AG10803 (cell line): Measurements from ENCODE around the gene DHTKD1.

ENCODE experiments used
- DNase-seq: peaks from one replicate; pipeline ENCODE4 v3.0.0; 2010; ENCODE audit warnings: low read depth
- H3K4me3 ChIP-seq: 2 replicates; pipeline ENCODE4 v1.5.1; 2011; ENCODE audit warnings: mild to moderate bottlenecking, low read length, control low read depth
- CTCF ChIP-seq: conservative IDR thresholded peaks from 2 replicates; pipeline ENCODE4 v1.5.1; 2011; ENCODE audit warnings: mild to moderate bottlenecking, low read length, control low read depth, inconsistent platforms

Gene DHTKD1

GRCh38 chr10:12111528-12111927 is 42.8 kb downstream of the DHTKD1 start:
- no peak for DNase-seq
- TF ChIP-seq CTCF = no peak
- no peak overlapping the region for H3K4me3 ChIP-seq

GRCh38 chr10:12113627-12114026 is 44.9 kb downstream of the DHTKD1 start:
- DNase-seq = no peak
- TF ChIP-seq CTCF = no peak

GRCh38 chr10:12121673-12122072 is 52.9 kb downstream of the DHTKD1 start:
- no peak for TF ChIP-seq CTCF
- no peak overlapping the region for H3K4me3 ChIP-seq
- DNase-seq = no peak

More at GRCh38 chr10:12113627-12114026, 44.9 kb downstream of the DHTKD1 start:
- H3K4me3 ChIP-seq = no peak overlapping the region

- no peak for TF ChIP-seq CTCF
- H3K4me3 ChIP-seq = peak within 1 kb of the TSS; percentile 84
- peak; percentile 85 for DNase-seq
Observed at GRCh38 chr10:12129222-12130111, 60.7 kb downstream of the DHTKD1 start, which contains the start of gene SEC61A2. Gene SEC61A2 (plus strand): TSS chr10:12129677. CDS start chr10:12129788, 111 bp downstream.

GRCh38 chr10:12130237-12130872 is 61.6 kb downstream of the DHTKD1 start:
- DNase-seq = peak; percentile 71
- peak overlapping the region; percentile 60 for H3K4me3 ChIP-seq
- TF ChIP-seq CTCF = peak; percentile 77

- TF ChIP-seq CTCF = no peak
- no peak for DNase-seq
- no peak overlapping the region for H3K4me3 ChIP-seq
Observed at GRCh38 chr10:12135631-12136030, 66.9 kb downstream of the DHTKD1 start.
